ENCODE data around the gene MAZ. TPM values are rescaled to one million over a fixed set of nuclear protein-coding genes. Genes with fewer than 3 reads are reported as not detected.

The MAZ gene
- polyA plus RNA-seq, 1 donor from 2014 or later, result 147 TPM

DNA sequence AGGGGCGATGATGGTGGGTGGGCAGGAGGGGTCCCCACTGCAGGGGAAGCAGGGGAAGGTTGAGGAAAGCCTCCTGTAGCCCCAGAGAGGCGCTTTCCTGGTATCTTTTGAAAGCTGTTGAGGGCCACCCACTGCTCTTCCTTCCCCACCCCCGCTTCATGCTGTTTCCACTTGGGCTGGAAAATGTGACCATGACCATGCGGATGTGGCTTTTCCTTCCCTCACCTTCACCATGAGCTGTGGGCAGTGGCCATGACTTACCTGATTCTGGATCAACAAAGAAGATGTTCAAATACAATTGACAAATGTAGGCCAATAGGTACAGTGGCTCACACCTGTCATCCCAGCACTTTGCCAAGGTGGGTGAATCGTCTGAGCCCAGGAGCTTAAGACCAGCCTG is 27.8 kb downstream of the MAZ start:
- Histone ChIP-seq H3K9me3 (ENCODE audit: low read length) (no peaks in the 10 kb centered on the region), H3K4me2 (ENCODE audit: low read length) (no peak overlapping the region), H3K4me3 (ENCODE audit: low read length) (no peak overlapping the region), H2AFZ (ENCODE audit: low read depth, low read length) (no peak overlapping the region), H3K79me2 (replicated peaks; ENCODE audit: insufficient read depth, low read length) (no peaks in the 10 kb centered on the region), H4K20me1 (ENCODE audit: insufficient read depth) (no peaks in the 10 kb centered on the region), H3F3A (ENCODE audit: insufficient read depth, low read length, poor library complexity, severe bottlenecking) (no peaks in the 10 kb centered on the region), H3K9me2 (ENCODE audit: insufficient read depth, low read length) (no peaks in the 10 kb centered on the region), H3K27ac (ENCODE audit: low read length) (no peak overlapping the region), H3K36me3 (ENCODE audit: insufficient read depth, low read length) (no peaks in the 10 kb centered on the region), H3K9ac (ENCODE audit: low read length) (no peak overlapping the region), H3K27me3 (ENCODE audit: insufficient read depth, low read depth, low read length) (no peaks in the 10 kb centered on the region)
- TF ChIP-seq, protein P1, sequence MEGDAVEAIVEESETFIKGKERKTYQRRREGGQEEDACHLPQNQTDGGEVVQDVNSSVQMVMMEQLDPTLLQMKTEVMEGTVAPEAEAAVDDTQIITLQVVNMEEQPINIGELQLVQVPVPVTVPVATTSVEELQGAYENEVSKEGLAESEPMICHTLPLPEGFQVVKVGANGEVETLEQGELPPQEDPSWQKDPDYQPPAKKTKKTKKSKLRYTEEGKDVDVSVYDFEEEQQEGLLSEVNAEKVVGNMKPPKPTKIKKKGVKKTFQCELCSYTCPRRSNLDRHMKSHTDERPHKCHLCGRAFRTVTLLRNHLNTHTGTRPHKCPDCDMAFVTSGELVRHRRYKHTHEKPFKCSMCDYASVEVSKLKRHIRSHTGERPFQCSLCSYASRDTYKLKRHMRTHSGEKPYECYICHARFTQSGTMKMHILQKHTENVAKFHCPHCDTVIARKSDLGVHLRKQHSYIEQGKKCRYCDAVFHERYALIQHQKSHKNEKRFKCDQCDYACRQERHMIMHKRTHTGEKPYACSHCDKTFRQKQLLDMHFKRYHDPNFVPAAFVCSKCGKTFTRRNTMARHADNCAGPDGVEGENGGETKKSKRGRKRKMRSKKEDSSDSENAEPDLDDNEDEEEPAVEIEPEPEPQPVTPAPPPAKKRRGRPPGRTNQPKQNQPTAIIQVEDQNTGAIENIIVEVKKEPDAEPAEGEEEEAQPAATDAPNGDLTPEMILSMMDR (IDR thresholded peaks at IDR 0.05; ENCODE audit: poor library complexity, severe bottlenecking), result no peak
- TF ChIP-seq MXI1 (conservative IDR thresholded peaks at IDR 0.05; ENCODE audit: poor library complexity, severe bottlenecking) (no peak), EZH2 (IDR thresholded peaks at IDR 0.05; ENCODE audit: borderline replicate concordance, insufficient read depth, low read length, poor library complexity, severe bottlenecking) (no peak), RAD21 (conservative IDR thresholded peaks at IDR 0.05) (no peak), TAF1 (IDR thresholded peaks at IDR 0.05; ENCODE audit: low read depth) (no peak), EP300 (conservative IDR thresholded peaks at IDR 0.05; ENCODE audit: poor library complexity, severe bottlenecking) (no peak), POLR2AphosphoS5 (IDR thresholded peaks at IDR 0.05) (no peak), SMC3 (conservative IDR thresholded peaks at IDR 0.05; ENCODE audit: poor library complexity) (no peak)
- TF ChIP-seq, protein P2, sequence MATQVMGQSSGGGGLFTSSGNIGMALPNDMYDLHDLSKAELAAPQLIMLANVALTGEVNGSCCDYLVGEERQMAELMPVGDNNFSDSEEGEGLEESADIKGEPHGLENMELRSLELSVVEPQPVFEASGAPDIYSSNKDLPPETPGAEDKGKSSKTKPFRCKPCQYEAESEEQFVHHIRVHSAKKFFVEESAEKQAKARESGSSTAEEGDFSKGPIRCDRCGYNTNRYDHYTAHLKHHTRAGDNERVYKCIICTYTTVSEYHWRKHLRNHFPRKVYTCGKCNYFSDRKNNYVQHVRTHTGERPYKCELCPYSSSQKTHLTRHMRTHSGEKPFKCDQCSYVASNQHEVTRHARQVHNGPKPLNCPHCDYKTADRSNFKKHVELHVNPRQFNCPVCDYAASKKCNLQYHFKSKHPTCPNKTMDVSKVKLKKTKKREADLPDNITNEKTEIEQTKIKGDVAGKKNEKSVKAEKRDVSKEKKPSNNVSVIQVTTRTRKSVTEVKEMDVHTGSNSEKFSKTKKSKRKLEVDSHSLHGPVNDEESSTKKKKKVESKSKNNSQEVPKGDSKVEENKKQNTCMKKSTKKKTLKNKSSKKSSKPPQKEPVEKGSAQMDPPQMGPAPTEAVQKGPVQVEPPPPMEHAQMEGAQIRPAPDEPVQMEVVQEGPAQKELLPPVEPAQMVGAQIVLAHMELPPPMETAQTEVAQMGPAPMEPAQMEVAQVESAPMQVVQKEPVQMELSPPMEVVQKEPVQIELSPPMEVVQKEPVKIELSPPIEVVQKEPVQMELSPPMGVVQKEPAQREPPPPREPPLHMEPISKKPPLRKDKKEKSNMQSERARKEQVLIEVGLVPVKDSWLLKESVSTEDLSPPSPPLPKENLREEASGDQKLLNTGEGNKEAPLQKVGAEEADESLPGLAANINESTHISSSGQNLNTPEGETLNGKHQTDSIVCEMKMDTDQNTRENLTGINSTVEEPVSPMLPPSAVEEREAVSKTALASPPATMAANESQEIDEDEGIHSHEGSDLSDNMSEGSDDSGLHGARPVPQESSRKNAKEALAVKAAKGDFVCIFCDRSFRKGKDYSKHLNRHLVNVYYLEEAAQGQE (IDR thresholded peaks at IDR 0.05; ENCODE audit: borderline replicate concordance), result no peak

DNA sequence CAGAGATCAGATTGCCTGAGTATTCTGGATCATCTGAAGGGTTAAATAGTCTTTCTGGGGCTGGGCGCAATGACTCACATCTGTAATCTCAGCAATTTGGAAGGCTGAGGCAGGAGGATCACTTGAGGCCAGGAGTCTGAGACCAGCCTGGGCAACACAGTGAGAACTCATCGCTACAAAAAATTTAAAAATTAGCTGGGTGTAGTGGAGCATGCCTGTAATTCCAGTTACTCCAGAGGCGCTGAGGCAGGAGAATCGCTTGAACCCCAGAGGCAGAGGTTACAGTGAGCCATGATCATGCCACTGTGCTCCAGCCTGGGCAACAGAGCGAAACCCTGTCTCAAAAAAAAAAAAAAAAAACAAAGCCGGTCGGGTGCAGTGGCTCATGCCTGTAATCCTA is 29.6 kb downstream of the MAZ start:
- TF ChIP-seq, protein P2 (IDR thresholded peaks at IDR 0.05; ENCODE audit: borderline replicate concordance), result no peak
- TF ChIP-seq RAD21 (conservative IDR thresholded peaks at IDR 0.05) (no peak), MXI1 (conservative IDR thresholded peaks at IDR 0.05; ENCODE audit: poor library complexity, severe bottlenecking) (no peak), TAF1 (IDR thresholded peaks at IDR 0.05; ENCODE audit: low read depth) (no peak), SMC3 (conservative IDR thresholded peaks at IDR 0.05; ENCODE audit: poor library complexity) (no peak)
- TF ChIP-seq, protein P1 (IDR thresholded peaks at IDR 0.05; ENCODE audit: poor library complexity, severe bottlenecking), result no peak
- H3K27me3 ChIP-seq (ENCODE audit: insufficient read depth, low read depth, low read length), result no peaks in the 10 kb centered on the region

More for the DNA sequence above, 29.6 kb downstream of the MAZ start:
- H3K4me2 ChIP-seq (ENCODE audit: low read length), result no peak overlapping the region
- H2AFZ ChIP-seq (ENCODE audit: low read depth, low read length), result no peak overlapping the region
- H3F3A ChIP-seq (ENCODE audit: insufficient read depth, low read length, poor library complexity, severe bottlenecking), result no peaks in the 10 kb centered on the region
- H3K79me2 ChIP-seq (replicated peaks; ENCODE audit: insufficient read depth, low read length), result no peaks in the 10 kb centered on the region
- no peak overlapping the region for H3K4me3 ChIP-seq (ENCODE audit: low read length)
- H4K20me1 ChIP-seq (ENCODE audit: insufficient read depth), result no peaks in the 10 kb centered on the region
- no peaks in the 10 kb centered on the region for H3K9me2 ChIP-seq (ENCODE audit: insufficient read depth, low read length)
- H3K36me3 ChIP-seq (ENCODE audit: insufficient read depth, low read length), result no peaks in the 10 kb centered on the region
- no peak overlapping the region for H3K9ac ChIP-seq (ENCODE audit: low read length)
- no peak overlapping the region for H3K27ac ChIP-seq (ENCODE audit: low read length)
- no peaks in the 10 kb centered on the region for H3K9me3 ChIP-seq (ENCODE audit: low read length)
